HK-2 (cell line): Measurements from ENCODE around the gene ZNF98.

Experiments used
- DNase-seq: peaks from one replicate; pipeline ENCODE4 v3.0.0-alpha.2; 2018; ENCODE audit not compliant: unreplicated experiment

ZNF98 gene

GRCh38 chr19:22422211-22422610 lies at the start of gene ZNF98:
Gene ZNF98, minus strand, starts transcription at chr19:22422346. Its CDS starts 122 bp downstream, at chr19:22422224.
- DNase-seq = no peak

GRCh38 chr19:22446605-22447004 lies 24.5 kb upstream of the ZNF98 start:
- no peak for DNase-seq

GRCh38 chr19:22438011-22438410 lies 15.9 kb upstream of the ZNF98 start:
- no peak for DNase-seq

GRCh38 chr19:22427960-22428913 lies 6.1 kb upstream of the ZNF98 start:
- DNase-seq = no peak

GRCh38 chr19:22427547-22427946 lies 5.4 kb upstream of the ZNF98 start:
- no peak for DNase-seq

GRCh38 chr19:22426901-22427300 lies 4.8 kb upstream of the ZNF98 start:
- no peak for DNase-seq

GRCh38 chr19:22421797-22422196 lies 349 bp downstream of the ZNF98 start:
- DNase-seq = no peak

- no peak for DNase-seq
These were observed 67.5 kb downstream of the ZNF98 start for GRCh38 chr19:22354665-22355064.
